Measurements from ENCODE around the gene MAP2K7. TPM values are rescaled to one million over a fixed set of nuclear protein-coding genes. Genes with fewer than 3 reads are reported as not detected.

MAP2K7 gene
- total and polyA plus RNA-seq, 8 donors = 25.7 to 33.1 (median 30.6) TPM

GRCh38 chr19:7908742-7909461, 5.2 kb downstream of the MAP2K7 start:
- Histone ChIP-seq H3K9me3 (no peaks in the 10 kb centered on the region), H3K27me3 (peaks cover 0 to 4% of the 10 kb centered on the region in 2 donors), H3K4me1 (peaks cover 11 to 38% of the 10 kb centered on the region in 2 donors), H3K27ac (no peak overlapping the region), H3K36me3 (peaks cover 0 to 70% of the 10 kb centered on the region in 2 donors), H3K4me3 (no peak overlapping the region)
- ATAC-seq = no peak
- no peak for TF ChIP-seq CTCF (IDR thresholded peaks at IDR 0.05)
- intact Hi-C loops (cut with DNase I) = no loop called here
- DNase-seq = no peak

- Histone ChIP-seq H3K4me3 (no peak overlapping the region), H3K27ac (no peak overlapping the region), H3K36me3 (peaks cover 0 to 71% of the 10 kb centered on the region in 2 donors), H3K9me3 (no peaks in the 10 kb centered on the region), H3K4me1 (peaks cover 9 to 33% of the 10 kb centered on the region in 2 donors), H3K27me3 (peaks cover 0 to 10% of the 10 kb centered on the region in 2 donors)
- no peak for TF ChIP-seq CTCF (IDR thresholded peaks at IDR 0.05)
- ATAC-seq = no peak
- no peak for DNase-seq
- intact Hi-C loops (cut with DNase I) = no loop called here
Observed at GRCh38 chr19:7909471-7910067, 5.9 kb downstream of the MAP2K7 start.

GRCh38 chr19:7910321-7911161, 6.9 kb downstream of the MAP2K7 start:
- intact Hi-C loops (cut with DNase I) = no loop called here
- ATAC-seq (no peak), DNase-seq (peak in 1 of 4 donors; percentile 74)
- no peak overlapping the region for H3K4me3 ChIP-seq
- no peak for TF ChIP-seq CTCF (IDR thresholded peaks at IDR 0.05)
- peaks cover 5 to 20% of the 10 kb centered on the region in 2 donors for H3K27me3 ChIP-seq
- H3K4me1 ChIP-seq = peaks cover 0 to 24% of the 10 kb centered on the region in 2 donors
- H3K36me3 ChIP-seq = peaks cover 0 to 68% of the 10 kb centered on the region in 2 donors
- H3K27ac ChIP-seq = no peak overlapping the region
- H3K9me3 ChIP-seq = no peaks in the 10 kb centered on the region

GRCh38 chr19:7911508-7912143, 7.9 kb downstream of the MAP2K7 start:
- Histone ChIP-seq H3K27me3 (peaks cover 16 to 31% of the 10 kb centered on the region in 2 donors), H3K4me1 (peaks cover 6 to 25% of the 10 kb centered on the region in 2 donors), H3K27ac (no peak overlapping the region), H3K36me3 (peaks cover 0 to 57% of the 10 kb centered on the region in 2 donors), H3K9me3 (no peaks in the 10 kb centered on the region), H3K4me3 (no peak overlapping the region)
- no peak for TF ChIP-seq CTCF (IDR thresholded peaks at IDR 0.05)
- peak in 1 of 4 donors; percentile 75 for DNase-seq
- ATAC-seq = no peak
- intact Hi-C loops (cut with DNase I) = no loop called here

Measured in left lung (tissue), 10 donors.